IPS-NIHi11 (cell line): Measurements from ENCODE around the gene FSTL4.

Experiments
- DNase-seq: peaks from one replicate; pipeline ENCODE4 v3.0.0; 2012; ENCODE audit warnings: mixed read lengths, low spot score

The FSTL4 gene

DNA sequence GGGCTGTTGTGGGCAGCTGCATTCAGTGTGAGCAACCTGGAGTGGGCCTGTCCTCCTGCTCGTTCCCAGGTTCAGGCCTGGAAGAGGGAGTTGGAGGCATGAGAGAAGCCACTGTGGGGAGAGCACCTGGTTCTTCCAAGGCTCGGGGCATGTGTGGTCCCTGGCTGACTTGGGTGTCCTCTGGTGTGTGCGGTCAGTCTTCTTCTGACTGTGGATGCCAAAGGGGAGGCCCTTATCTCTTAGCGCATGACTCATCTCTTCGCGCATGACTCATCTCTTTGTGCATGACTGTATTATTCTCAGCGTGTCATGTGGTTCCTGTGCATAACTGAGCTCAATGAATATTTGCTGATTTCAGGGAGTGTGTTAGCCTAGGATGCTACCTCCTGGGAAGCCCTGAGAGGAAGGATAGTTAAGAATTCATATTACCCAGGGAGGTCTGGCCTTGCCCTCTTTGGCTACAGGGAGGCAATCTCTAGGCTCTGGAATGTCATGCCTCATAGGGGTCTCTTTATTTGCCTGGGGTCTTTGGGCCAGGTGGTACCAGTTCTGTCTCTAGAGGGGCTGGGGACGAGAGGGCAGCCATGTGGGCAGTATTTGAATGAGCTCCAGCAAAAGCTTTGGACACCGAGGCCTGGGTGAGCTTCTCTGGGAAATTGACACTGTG lies 371.8 kb downstream of the FSTL4 start:
- DNase-seq, result no peak

GRCh38 chr5:133238426-133239205 lies 373.7 kb downstream of the FSTL4 start:
- no peak for DNase-seq

DNA sequence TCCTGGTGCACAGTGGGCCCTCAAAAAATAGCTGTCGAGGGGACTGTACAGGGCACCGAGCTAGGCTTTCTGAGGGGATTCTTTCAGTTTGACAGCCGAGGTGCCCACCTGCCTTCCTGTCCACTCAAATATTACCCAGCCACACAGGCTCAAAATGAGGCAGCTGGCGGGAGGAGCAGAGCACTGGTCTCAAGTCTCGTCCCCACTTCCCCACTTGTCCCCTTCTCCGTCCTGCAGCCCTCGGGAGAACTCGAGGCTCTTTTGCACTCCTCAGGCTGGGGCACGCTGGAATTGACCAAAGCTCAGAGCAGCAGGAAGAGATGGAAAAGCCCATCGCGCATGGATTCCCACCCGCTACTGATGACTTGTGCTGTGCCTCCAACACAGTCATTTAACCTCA lies 375.4 kb downstream of the FSTL4 start:
- no peak for DNase-seq

DNA sequence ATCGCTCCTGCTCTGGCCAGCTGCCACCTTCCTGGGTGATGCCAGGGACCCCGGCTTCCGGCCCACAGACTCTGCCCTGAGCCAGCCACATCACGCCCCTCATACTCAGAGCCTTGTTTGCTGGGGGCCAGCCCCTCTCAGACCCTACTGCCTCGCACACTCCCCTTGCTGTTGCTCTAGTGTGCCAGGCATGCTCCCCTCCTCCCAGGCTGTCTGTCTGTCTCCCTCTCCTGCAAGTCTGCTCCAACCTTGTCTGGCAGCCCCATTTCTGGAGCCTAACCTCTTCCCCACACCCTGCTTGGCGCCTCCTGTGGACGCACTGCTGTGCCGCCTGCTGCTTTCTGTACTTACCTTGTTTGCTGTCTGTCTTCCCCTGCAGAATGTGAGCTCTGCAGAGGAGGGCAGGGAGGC lies 375.8 kb downstream of the FSTL4 start:
- no peak for DNase-seq

DNA sequence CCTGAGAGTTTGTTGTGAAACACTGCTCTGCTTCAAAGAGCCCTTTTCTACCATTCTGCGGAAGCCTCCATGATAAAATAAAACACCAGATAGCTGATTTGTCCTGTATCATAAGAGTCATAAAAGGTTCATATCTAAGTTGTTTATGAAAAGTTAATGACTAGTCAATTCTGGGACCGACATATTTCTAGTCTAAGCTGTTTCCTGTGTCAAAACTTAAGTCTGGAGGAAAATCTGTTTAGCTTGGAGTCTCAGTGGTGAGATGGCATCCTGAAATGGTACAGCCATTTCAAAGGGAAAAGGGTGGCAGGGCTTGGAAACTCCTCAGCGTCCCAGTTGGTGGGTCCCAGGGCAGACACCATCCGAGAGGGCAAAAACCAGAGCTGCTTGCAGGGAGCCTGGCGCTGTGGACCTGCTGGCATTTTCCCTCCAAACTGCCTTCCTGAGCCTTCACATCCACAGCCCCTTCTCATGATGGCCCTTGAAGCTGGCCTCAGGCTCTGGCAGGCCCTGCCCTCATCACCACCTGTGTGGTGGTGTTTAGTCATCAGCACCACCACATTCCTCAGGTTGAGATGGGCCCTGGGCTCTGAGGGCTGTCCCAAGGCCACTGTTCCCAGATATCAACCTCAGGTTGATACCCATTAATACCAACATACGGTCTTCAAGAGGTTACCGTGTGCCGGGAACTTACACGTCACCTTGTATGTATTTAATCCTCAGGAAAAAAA lies 376.5 kb downstream of the FSTL4 start:
- no peak for DNase-seq

DNA sequence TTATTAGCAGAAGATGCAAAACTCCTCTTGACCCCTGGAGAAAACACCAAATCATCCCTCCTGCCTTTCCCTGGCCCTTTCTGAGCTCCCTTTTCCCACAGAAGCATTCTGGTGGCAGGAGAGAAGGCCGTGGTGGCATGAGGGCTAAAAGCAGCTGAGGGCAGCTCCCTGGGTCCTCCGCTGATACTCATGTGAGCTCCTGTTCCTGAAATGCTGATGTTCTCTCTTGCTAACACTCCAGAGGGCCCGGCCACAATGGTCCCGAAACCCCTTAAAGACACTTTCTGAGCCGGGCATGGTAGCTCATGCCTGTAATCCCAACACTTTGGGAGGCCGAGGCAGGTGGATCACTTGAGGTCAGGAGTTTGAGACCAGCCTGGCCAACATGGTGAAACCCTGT lies 377.4 kb downstream of the FSTL4 start:
- DNase-seq, result no peak

DNA sequence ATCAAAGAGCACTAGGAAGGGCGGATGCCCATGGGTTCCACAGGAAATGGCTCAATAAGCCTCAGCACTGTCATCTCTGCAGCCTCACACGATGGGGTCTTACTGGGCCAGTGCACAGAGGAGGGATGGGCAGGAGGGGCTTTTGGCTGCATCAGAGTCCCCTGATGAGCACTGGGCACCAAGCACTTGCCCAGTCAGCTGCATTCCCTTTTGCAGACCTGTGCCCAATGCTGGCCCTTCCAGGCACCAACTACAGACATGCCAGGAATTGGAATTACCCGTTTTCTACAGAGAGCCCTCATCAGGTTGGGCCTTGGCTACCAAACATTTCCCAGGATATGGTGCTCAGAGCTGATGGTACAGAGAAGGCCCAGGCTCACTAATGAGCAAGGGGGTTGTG lies 378.1 kb downstream of the FSTL4 start:
- DNase-seq, result no peak

- DNase-seq, result no peak
Observed at GRCh38 chr5:133233616-133234015, 378.7 kb downstream of the FSTL4 start.

- DNase-seq, result no peak
Observed at GRCh38 chr5:133232911-133233310, 379.4 kb downstream of the FSTL4 start.

- no peak for DNase-seq
Observed at GRCh38 chr5:133232435-133232834, 379.9 kb downstream of the FSTL4 start.

GRCh38 chr5:133232011-133232410 lies 380.3 kb downstream of the FSTL4 start:
- DNase-seq, result no peak

DNA sequence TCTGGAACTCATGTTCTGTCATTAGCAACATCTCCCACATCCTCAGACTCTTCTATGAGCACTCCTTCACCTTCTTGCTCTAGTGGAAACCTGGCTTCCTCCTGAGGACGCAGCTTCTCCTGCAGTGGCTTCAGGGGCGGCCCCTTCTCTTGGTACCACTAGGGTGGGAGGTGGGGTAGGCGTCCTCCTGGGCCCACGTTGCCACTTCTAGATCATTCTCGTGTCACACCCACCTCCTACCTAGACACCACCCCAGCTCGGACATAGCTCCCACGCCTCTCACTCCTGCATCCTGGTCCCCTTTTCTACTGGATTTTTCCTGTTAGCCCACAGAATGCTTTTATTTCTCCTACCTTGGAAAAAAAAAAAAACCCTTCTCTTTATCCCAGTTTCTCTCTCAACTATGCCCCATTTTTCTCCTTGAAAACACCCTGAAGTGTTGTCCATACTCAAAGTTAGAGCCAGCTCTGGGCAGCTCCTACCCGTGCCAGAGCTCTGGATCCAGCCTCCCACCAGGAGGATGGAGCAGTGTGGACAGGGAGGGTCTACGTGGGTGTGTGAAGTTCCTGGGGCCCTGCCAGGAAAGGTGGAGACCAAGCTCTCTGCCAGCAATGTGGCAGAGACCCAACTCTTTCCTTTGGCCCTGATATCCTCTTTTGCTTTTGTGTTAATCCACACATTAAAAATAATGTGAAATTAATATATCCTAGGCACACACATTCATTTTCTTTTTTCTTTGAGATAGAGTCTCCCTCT lies 381.3 kb downstream of the FSTL4 start:
- DNase-seq, result no peak

DNA sequence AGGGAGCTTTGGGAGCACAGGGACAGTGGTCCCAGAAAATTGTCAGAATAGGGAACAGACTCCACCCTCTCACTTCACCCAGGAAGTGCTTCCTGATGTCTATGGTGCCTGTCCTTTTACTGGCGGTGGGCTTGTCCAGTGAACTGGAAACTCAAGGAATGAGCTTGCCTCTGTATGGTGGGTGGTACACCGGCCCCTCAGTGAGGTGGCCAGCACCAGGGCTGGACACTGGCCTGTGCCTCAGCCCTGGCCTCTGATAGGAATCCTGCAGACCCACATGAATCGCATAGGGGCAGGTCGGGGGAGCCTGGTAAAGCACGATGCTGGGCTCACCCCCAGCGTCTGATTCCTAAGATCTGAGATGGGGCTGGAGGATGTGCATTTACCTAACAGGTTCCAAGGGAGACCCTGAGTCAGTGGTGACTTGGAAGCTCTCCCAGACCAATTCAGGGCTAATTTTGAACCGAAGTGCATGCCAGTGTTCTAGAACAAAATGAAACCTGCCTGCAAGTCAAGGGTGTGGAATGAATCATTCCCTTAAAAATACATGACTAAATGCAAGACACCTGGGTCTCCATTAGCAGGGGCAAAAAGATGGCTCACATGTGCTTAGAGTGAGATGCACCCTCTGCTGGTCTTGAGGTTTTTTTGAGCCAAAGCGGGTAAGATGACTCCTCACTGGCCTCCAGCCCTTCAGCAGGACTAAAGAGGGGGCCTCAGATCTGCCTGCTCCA lies 382.2 kb downstream of the FSTL4 start:
- DNase-seq, result no peak

DNA sequence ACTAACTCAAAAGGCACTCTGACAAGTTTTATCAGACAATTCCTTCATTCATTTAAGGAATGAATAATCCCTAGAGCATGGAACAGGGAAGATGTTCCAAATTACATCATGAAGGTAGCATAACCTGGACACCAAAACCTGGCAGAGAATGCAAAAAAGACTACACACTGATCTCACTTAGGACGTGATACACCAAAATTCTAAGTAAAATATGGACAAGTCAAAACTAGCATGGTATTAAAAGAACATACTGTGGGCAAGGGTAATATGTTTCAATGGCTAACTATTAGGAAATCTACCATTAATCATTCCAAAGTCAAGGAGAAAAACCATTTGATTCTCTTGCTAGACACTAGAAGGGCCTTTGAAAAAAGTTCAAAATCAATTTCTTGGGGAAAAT lies 384.0 kb downstream of the FSTL4 start:
- no peak for DNase-seq

DNA sequence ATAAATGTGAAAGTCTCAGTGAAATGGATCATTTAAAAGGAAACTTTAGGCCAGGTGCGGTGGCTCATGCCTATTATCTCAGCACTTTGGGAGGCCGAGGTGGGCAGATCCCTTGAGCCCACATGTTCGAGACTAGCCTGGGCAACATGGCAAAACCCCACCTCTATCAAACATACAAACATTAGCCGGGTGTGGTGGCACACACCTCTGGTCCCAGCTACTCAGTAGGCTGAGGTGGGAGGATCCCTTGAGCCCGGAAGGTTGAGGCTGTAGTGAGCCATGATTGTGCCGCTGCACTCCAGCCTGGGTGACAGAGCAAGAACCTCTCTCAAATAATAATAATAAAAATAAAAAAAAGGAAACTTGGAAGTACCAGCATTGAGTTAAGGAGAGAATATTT lies 384.4 kb downstream of the FSTL4 start:
- DNase-seq, result no peak

GRCh38 chr5:133227082-133227481 lies 385.3 kb downstream of the FSTL4 start:
- DNase-seq, result no peak

GRCh38 chr5:133226186-133226585 lies 386.2 kb downstream of the FSTL4 start:
- DNase-seq, result no peak

GRCh38 chr5:133225671-133226152 lies 386.6 kb downstream of the FSTL4 start:
- DNase-seq, result no peak

GRCh38 chr5:133222979-133223378 lies 389.4 kb downstream of the FSTL4 start:
- peak; percentile 38 for DNase-seq

DNA sequence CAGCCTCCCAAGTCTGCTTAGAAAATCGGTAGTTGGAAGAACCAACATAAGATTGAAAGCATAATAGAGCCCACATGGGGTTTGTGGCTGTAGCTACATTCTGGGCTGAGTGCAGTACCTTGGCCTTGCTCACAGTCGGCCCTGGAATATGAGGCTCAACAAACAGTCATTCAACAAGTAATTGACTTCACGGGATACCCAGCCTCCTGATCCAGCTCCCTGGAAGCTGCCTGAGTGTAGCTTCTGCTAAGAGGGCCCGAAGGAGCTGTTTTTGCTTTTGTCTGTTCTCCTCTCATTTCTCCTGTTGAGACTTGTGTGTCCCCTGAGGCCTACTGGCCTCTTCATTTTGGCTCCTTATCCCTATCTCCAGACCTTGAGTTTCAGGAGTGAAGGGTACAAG lies 389.8 kb downstream of the FSTL4 start:
- no peak for DNase-seq

DNA sequence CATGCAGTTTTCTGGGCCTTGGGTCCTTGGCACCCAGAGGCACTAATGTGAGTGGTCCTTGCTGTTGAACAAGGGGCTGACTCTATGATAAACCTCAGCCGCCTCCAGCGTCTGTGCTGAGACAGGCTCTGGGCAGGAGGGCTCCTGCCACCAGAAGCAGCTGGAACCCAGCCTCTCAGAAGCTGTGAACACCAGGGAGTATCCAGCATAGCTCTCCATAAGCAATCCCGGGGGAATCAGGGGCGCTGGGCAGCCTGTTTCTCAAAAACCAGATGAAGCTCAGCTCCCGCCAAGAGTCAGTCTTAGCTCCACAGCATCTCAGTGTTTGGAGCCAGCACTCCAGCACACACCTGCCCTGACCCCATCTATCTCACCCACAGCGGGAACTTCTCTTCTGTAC lies 390.3 kb downstream of the FSTL4 start:
- DNase-seq, result no peak
